K562 (cell line): ENCODE data around the gene TOR1AIP1. TPM values are rescaled to one million over a fixed set of nuclear protein-coding genes. Genes with fewer than 3 reads are reported as not detected.

Experiments used
- ARID1B ChIP-seq: fragments of 450-650 bp; IDR thresholded peaks from 2 replicates; pipeline ENCODE4 v1.6.1; 2016; ENCODE audit warnings: antibody characterized with exemption, mild to moderate bottlenecking, inconsistent platforms
- ELF4 ChIP-seq: fragments of 450-650 bp; formaldehyde crosslinking; IDR thresholded peaks from 2 replicates; pipeline ENCODE4 v1.4.0; 2022; ENCODE audit warnings: missing genetic modification characterization
- FOXK1 ChIP-seq: sonication (generic); formaldehyde crosslinking; IDR thresholded peaks from 2 replicates; pipeline ENCODE4 v1.8.0; 2022; ENCODE audit warnings: missing genetic modification reagents, mild to moderate bottlenecking, borderline replicate concordance
- GATAD2B ChIP-seq: fragments of 450-650 bp; IDR thresholded peaks from 2 replicates; pipeline ENCODE4 v1.6.1; 2017; ENCODE audit warnings: mild to moderate bottlenecking, borderline replicate concordance
- GTF2F1 ChIP-seq: IDR thresholded peaks from 2 replicates; pipeline ENCODE4 v1.6.1; 2011; ENCODE audit warnings: low read depth, low read length, improper control_type of control experiment
- JUND ChIP-seq, 2 experiments: IDR thresholded peaks; 2 replicates in 1 of 2; 3 replicates in 1 of 2; pipeline ENCODE4 v1.6.1; 2011; ENCODE audit warnings: borderline replicate concordance in 2 of 2, low read depth in 2 of 2, low read length in 2 of 2, improper control_type of control experiment in 1 of 2, missing biosample characterization in 1 of 2, missing genetic modification characterization in 1 of 2, missing genetic modification reagents in 1 of 2
- MEF2D ChIP-seq: conservative IDR thresholded peaks from 2 replicates; pipeline ENCODE4 v1.6.1; 2016; ENCODE audit warnings: low read depth, missing genetic modification characterization, missing compliant biosample characterization
- PTTG1 ChIP-seq: fragments of 450-650 bp; IDR thresholded peaks from 2 replicates; pipeline ENCODE4 v1.6.1; 2016; ENCODE audit warnings: low read depth, mild to moderate bottlenecking, missing genetic modification characterization, missing compliant biosample characterization
- RBFOX2 ChIP-seq: fragments of 200-400 bp; formaldehyde crosslinking; IDR thresholded peaks from 2 replicates; pipeline ENCODE4 v1.6.1; 2017; ENCODE audit warnings: low read depth, mild to moderate bottlenecking, low read length, moderate library complexity
- TAF7 ChIP-seq: fragments of 450-650 bp; IDR thresholded peaks from 2 replicates; pipeline ENCODE4 v1.6.1; 2016; ENCODE audit warnings: missing genetic modification characterization, missing compliant biosample characterization
- THRA ChIP-seq: fragments of 450-650 bp; IDR thresholded peaks from 2 replicates; pipeline ENCODE4 v1.6.1; 2017; ENCODE audit warnings: mild to moderate bottlenecking, moderate library complexity
- TRIM28 ChIP-seq: fragments of 450-650 bp; IDR thresholded peaks from 2 replicates; pipeline ENCODE4 v1.6.1; 2017
- ZBTB49 ChIP-seq: sonication (generic); formaldehyde crosslinking; IDR thresholded peaks from 2 replicates; pipeline ENCODE4 v1.8.0; 2022; ENCODE audit warnings: missing genetic modification reagents, mild to moderate bottlenecking, borderline replicate concordance
- ZNF165 ChIP-seq: fragments of 250-450 bp; sonication (Bioruptor Pico); IDR thresholded peaks from 2 replicates; pipeline ENCODE4 v1.4.0; 2020; ENCODE audit warnings: borderline replicate concordance
- ZNF436 ChIP-seq: fragments of 250-450, 450-650 bp; sonication (Bioruptor Pico); formaldehyde crosslinking; IDR thresholded peaks from 2 replicates; pipeline ENCODE4 v1.7.0; 2020; ENCODE audit warnings: mild to moderate bottlenecking
- ZNF512 ChIP-seq: IDR thresholded peaks from 2 replicates; pipeline ENCODE4 v1.6.1; 2016; ENCODE audit warnings: missing genetic modification characterization, missing compliant biosample characterization
- ZNF830 ChIP-seq: fragments of 250-450 bp; sonication (Bioruptor Pico); IDR thresholded peaks from 2 replicates; pipeline ENCODE4 v1.5.0; 2021; ENCODE audit warnings: mild to moderate bottlenecking
- polyA plus RNA-seq, 8 experiments: library from polyadenylated mRNA; depleted of rRNA in 4 of 8; stranded (reverse) in 5 of 8; unstranded in 3 of 8; fragments of >200 nt; fragmentation: Nextera tagmentation in 2 of 8; fragmentation: Illumina TruSeq in 1 of 8; extraction: Ambion mirVana in 2 of 8; extraction: Trizol in 1 of 8; gene quantifications; 2 replicates each; pipeline versions ENCODE4 v1.2.1 to v1.2.3, GENCODE V29; 2011 to 2014; ENCODE audit warnings: inconsistent platforms in 1 of 8, missing spikeins in 1 of 8
- total RNA-seq, 7 experiments: library from RNA; depleted of rRNA in 6 of 7; stranded (reverse); fragments of >200 nt in 6 of 7; fragmentation: Illumina TruSeq in 2 of 7; extraction: Trizol in 2 of 7; gene quantifications; 2 replicates each; pipeline versions ENCODE4 v1.2.1 to v1.2.3, GENCODE V29; 2011 to 2021; ENCODE audit warnings: low replicate concordance in 1 of 7
- TF ChIP-seq, protein P1 (sequence below), 3 experiments: fragments of 200-800 bp in 1 of 3; fragments of 250-450 bp in 1 of 3; fragments of 450-650 bp in 1 of 3; sonication (Bioruptor Pico) in 1 of 3; sonication (Bioruptor generic) in 1 of 3; formaldehyde crosslinking in 1 of 3; IDR thresholded peaks; 2 replicates each; pipeline versions ENCODE4 v1.6.1 to v1.8.0; 2016 to 2022; ENCODE audit warnings: mild to moderate bottlenecking in 2 of 3, missing genetic modification characterization in 2 of 3, missing compliant biosample characterization in 1 of 3, moderate library complexity in 1 of 3

The TOR1AIP1 gene
- total and polyA plus RNA-seq, 9 of the 15 experiments (the other 6 are each of a cell fraction or from before 2014, with no cell fraction given) = 18.1 to 46.9 (median 35.5) TPM

DNA sequence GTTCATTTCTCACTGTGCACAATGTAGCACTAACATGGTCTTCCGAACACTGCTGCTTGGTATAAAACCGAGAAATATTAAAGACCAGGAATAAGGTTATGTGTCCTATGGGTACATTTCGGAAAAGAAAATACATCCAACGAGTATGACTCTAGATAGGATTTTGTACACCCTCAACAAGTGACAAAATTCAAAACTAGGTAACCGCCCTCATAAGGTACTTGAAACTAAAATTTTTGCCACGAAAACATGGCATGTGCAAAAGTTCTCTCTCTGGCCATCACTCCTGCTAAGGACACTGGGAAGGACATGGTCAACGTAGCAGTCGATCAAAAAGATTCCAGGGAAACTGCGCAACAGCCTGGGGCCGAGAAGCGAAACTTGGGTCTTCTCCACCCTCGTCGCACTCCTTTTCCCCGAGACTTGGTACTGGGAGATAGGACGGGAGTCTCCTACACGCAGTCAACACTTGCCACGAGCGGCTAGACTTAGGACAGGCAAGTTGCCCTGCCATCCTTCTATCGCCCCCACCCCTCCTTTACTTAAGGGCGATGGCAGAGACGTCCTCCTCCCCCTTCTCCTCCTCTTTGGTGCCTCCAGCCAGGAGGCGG is 338 bp upstream of the TOR1AIP1 start (continued):
- no peak for TF ChIP-seq THRA
- 0 out of 2 replicates have a peak, but pooled peaks have one; percentile 36 for TF ChIP-seq ZBTB49 (CRISPR knock-in tag)
- 0 out of 2 replicates have a peak, but pooled peaks have one; percentile 32 for TF ChIP-seq ZNF436 (CRISPR knock-in tag)
- TF ChIP-seq ZNF512 (tag) = no peak
- 0 out of 2 replicates have a peak, but pooled peaks have one; percentile 6 for TF ChIP-seq MEF2D (tag)
- TF ChIP-seq, protein P1, sequence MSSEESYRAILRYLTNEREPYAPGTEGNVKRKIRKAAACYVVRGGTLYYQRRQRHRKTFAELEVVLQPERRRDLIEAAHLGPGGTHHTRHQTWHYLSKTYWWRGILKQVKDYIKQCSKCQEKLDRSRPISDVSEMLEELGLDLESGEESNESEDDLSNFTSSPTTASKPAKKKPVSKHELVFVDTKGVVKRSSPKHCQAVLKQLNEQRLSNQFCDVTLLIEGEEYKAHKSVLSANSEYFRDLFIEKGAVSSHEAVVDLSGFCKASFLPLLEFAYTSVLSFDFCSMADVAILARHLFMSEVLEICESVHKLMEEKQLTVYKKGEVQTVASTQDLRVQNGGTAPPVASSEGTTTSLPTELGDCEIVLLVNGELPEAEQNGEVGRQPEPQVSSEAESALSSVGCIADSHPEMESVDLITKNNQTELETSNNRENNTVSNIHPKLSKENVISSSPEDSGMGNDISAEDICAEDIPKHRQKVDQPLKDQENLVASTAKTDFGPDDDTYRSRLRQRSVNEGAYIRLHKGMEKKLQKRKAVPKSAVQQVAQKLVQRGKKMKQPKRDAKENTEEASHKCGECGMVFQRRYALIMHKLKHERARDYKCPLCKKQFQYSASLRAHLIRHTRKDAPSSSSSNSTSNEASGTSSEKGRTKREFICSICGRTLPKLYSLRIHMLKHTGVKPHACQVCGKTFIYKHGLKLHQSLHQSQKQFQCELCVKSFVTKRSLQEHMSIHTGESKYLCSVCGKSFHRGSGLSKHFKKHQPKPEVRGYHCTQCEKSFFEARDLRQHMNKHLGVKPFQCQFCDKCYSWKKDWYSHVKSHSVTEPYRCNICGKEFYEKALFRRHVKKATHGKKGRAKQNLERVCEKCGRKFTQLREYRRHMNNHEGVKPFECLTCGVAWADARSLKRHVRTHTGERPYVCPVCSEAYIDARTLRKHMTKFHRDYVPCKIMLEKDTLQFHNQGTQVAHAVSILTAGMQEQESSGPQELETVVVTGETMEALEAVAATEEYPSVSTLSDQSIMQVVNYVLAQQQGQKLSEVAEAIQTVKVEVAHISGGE (CRISPR knock-in tag; IDR thresholded peaks at IDR 0.05) = no peak
- TF ChIP-seq GATAD2B = 0 out of 2 replicates have a peak, but pooled peaks have one; percentile 36
- no peak for TF ChIP-seq PTTG1
- TF ChIP-seq FOXK1 (CRISPR knock-in tag) = peak; percentile 91; the same call in 1 of the 2 replicates
- no peak for TF ChIP-seq JUND (IDR thresholded peaks at IDR 0.05; ENCODE audit: borderline replicate concordance, low read depth, low read length)
- no peak; the same call in 2 of the 3 replicates for TF ChIP-seq JUND (tag; IDR thresholded peaks at IDR 0.05; ENCODE audit: borderline replicate concordance, low read depth, low read length)
- peak; percentile 34 for TF ChIP-seq ARID1B
- TF ChIP-seq ZNF830 (CRISPR knock-in tag) = 0 out of 2 replicates have a peak, but pooled peaks have one; percentile 88
- TF ChIP-seq TAF7 = peak; percentile 72; the same call in 1 of the 2 replicates
- no peak for TF ChIP-seq ELF4 (CRISPR knock-in tag)
- no peak for TF ChIP-seq GTF2F1
- TF ChIP-seq ZNF165 (CRISPR knock-in tag) = 0 out of 2 replicates have a peak, but pooled peaks have one; percentile 43
- no peak for TF ChIP-seq RBFOX2
- no peak for TF ChIP-seq TRIM28
